Measurements from ENCODE around the gene RPL34.

The RPL34 gene

DNA sequence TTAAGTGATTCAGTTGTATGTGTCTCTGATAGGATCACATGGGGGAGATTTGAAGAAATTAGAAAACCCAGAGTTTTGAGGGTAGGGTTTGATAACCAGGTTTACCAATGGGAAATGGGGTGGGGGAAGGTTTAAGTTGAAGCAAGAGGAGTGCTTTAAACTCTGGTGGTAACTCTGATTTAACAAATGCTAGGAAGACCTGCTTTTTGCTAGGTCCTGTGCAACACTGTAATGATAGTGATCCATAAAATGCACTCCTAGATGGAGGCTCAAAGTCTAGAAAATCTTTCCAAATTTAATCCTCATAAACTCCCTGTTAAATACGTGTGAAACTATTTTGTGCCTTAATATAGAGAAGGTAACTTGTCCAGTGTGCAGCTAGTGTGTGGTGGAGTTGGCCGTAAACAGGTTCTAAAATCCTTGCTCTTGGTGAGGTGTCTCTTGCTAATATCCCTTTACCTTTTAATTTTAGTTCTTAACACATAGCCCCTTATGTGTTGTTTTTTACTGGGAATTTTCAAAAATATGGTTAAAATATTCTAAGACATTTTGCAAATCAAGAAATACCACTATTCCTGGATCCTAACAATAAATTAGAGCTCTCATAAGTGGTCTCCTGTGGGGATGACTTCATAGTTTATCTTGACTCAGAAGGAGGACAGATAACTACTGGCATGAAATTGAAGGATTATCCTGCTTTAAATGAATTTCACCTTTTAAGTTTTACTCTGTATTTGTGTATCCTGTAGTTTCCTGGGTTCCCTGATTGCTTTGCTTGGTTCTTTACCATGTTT is 4.1 kb downstream of the RPL34 start:
- DNase-seq = no peak

DNA sequence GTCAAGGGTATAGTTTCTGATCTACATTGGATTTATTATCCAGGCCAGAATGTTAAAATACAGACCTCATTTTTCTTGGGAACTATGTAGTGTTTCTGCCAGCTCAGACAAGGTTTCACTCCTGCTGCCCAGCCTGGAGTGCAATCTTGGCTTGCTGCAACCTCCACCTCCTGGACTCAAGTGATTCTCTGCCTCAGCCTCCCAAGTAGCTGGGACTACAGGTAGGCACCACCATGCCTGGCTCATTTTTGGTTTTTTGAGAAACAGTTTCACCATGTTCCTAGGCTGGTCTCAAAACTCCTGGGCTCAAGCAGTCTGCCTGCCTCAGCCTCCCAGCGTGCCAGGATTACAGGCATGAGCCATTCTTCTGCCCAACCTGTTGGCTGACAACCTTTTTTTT is 5.7 kb downstream of the RPL34 start:
- no peak for DNase-seq

DNA sequence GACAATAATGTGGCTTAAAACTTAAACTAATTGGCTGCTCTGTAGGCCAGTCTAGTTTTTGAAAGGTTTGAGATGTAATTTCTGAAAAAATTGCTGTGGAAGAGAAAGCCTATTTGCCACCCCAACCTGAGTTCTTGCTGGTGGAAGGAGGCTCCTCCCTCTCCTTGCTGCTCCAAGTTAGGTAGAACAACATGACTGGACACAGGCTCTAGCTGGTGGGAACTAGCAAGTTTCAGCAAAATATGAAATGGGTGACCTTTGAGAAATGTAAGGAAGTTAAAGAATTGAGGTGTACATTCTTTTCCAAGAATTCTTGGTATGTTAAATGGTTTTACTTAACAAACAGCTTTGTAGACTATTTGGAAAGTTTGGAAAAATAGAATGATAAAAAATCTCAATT is 8.0 kb downstream of the RPL34 start:
- DNase-seq = no peak

DNA sequence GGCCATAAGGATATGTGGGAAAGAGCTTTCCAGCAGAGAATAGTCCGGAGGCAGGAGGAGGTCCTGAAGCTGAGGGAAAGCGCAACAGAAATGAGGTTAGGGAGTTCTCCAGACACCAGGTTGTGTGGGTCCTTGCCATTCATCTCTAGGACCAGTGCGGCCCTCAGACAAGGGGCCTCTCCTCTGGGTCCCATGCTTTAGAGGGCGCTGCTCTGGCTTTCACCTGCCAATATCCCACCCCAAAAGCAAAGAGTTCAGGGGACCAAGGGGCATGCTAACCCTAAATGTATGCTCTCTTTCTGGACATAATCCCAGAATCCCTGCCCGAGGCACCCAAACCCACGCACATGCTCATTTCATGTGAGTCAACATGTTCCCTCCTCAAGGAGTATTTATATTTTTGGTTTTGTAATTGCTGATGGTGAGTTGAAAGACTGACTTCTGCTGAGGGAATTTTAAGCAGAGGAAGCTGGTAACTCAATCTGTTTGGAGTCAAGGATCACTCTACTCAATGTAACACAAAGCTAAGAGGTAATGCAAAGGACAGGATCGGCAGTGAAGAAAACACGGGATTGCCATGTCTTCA is 14.8 kb downstream of the RPL34 start:
- no peak for DNase-seq

DNA sequence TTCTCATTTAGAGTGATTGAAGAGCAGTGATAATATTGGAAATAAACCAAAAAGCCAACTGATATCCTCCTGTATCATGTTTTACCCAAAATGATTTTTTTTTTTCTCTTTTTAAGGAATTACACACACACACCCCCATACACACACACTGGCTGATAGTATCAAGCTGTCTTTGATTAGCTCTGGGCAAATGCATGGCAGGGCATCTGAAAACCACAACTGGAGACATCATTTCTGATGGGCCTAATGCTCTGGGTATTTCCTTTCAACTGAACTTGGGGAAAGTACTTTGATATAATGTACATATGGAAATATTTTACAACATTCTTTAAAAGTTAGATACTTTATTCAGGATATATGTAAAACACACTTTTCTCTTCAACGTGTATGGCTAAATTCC is 15.9 kb downstream of the RPL34 start:
- DNase-seq = no peak

DNA sequence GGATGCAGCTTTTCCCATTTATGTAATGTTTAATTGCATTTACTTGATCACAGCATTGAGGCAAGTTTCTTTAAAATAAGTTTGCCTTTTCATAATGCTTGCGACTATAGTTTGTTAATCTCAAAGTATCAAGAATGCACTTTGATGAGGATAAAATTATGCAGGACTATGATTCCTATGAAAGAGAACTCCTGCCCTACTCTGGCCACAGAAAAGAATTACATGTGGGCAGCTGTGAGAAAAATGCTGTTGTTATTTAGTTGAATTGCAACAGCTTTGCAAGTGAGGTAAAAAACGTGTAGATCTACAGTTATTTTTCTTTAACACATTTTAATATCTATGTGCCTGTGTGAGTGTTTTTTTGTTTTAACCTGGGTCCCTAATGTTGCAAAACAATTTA is 17.5 kb downstream of the RPL34 start:
- no peak for DNase-seq

DNA sequence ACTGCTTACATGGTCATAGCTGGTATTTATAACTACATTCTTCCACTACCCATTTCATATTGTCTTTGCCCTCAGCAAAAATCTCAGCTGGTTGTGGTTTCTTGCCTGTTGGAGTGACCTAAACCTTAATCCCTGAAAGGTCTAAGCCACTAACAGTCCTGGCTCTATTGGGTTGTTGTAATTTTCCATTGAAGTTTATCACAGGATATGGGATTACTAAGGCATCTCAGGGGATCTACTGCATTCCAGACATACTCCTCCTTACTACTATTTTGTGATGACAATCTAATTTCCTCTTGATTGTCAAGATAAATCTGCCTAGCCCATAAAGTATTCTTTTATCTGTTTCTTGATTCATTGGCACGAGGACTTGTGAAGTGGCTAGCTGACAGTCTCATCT is 23.9 kb downstream of the RPL34 start:
- no peak for DNase-seq

DNA sequence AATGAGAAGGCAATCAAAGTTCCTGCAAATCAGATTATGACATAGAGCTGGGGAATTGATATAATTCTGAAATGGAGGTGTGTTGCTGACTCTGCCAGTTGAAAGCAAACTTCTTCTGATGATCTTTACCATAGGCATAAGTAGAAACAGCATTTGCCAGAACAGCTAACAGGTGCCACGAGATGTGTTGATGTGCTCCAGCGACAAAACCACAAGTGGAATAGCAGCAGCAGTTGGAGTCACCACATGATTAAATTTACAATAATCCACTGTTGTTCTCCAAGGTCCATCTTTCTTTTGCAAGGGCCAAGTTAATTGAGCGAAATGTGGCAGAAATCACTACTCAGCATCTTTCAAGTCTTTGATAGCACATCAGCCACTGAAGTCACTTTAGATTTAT is 26.3 kb downstream of the RPL34 start:
- DNase-seq = no peak

DNA sequence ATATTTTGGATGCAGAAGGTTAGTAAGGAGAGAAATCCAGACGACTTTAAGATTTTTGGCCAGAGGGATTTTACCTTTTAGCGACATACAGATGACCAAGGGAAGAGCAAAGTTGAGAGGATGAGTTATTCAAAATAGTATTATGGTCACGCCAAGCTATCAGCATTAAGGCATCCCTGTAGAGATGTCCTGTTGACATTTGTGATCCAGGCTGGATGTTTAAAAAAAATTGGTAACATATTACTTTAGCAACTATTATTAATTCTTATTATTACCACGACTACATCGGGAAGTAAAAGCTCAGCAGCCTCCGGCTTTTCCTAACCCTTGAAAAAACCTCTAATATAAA is 29.5 kb downstream of the RPL34 start:
- DNase-seq = no peak

DNA sequence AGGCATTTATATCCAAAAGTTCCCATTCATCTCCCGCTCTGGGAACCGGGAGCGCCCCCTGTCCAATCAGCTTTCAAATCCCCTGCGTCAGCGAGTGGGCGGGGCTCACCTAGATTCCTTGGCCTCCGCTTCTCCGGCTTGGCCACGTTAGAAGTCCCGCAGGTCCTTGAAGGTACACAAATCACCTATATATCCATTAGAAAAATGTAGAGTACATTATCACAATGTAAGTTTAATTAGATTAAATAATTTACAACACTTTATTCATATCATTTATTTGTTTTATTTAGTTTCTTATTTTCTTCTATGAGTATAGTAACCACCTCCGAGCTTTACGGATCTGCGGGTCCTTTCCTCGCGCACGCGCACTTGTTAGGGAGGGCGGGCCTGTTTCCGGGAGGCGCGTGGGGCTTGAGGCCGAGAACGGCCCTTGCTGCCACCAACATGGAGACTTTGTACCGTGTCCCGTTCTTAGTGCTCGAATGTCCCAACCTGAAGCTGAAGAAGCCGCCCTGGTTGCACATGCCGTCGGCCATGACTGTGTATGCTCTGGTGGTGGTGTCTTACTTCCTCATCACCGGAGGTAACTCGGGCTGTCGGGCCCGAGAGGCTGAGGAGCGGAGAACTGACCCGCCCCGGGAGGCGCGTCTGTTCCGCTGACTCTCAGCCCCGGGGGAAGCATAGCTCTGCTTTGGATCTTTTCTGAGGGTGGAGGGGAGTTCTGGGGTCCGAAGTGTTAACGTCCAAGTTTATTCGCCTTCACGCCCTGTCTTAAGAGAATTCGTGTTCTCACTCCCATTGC is 30.0 kb downstream of the RPL34 start, which contains the start of gene OSTC:
Gene OSTC (plus strand): TSS at position 388 of the 802 bp plus-strand sequence. CDS start 57 bp downstream, at position 445.
- DNase-seq = peak; percentile 98

DNA sequence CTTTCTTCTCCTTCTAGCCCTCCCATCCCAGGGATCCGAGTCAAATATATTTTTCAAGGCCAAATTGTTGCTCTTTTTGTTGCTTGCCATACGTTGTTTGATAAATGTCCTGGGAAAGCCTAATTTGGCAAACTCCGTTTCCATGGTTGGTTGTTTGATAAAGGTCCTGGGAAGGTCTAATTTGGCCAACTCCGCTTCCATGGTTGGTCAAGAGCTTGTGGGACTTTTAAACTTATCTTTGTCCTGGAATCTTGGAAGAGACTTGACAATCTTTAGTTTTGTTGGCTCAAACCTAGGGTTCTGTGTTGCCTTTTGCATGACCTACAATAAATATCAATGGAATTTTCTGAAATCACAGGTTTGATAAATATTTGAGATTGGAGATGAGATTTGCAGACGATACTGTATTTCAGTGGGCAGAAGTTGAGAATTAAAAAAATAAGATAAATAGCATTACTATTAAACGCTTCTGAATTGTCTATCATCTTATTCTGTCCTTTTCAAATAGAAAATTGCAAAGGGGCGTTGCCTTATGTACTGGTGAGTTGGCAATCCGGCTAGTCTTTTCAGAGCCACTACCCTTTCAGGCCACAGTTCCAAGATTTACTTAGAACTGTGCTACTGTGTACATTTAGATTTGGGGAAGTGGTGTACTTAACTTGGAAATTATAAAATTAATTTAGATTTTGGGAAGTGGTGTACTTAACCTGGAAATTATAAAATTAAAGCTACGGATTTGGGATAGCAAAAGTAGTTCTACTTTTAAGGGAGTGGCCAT is 30.8 kb downstream of the RPL34 start:
- DNase-seq = peak; percentile 72

DNA sequence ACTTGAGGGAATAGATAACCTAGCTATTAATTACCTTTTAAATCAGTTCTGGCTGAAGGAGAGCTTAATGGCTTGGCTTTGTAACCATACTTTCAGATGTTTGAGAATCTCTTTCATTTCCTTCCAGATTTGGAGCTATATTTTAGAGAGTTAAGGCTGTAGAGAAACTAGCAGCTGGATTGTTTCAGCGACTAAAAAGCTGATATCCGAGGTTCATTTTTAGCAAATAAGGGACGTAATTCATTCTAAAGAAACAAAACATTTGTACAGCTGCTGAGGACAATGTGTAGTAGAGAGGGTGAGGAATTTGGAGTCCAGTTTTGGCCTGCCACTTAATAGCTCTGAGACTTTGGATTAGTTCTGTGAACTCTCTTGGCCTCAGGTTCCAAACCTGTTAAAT is 42.3 kb downstream of the RPL34 start:
- DNase-seq = no peak

DNA sequence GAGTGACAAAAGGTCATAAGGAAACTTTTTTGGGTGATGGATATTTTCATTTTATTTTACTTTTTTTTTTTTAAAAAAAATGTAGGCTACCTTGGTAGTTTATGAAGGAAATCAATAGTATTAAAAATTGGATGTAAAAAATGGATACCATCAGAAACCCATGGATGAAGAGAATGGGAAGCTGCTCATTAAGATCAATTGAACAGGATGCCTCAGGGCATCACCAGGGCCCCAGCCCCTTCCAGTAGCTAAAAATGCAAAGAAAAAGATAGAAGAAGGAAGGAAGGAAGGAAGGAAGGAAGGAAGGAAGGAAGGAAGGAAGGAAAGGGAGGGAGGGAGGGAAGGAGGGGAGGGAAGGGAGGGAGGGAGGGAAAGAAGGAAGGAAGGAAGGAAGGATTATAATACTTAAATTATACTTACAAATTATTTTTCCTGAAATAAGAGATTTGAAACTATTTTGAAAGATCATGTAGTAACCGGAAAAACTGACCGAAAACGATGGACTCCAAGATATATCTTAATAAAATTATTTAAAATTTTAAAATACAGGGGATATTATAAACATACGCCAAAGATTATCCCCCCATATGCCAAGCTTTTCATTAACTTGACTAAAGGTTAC is 54.1 kb downstream of the RPL34 start:
- no peak for DNase-seq
